ENCODE data around the gene STAB1.

DNA sequence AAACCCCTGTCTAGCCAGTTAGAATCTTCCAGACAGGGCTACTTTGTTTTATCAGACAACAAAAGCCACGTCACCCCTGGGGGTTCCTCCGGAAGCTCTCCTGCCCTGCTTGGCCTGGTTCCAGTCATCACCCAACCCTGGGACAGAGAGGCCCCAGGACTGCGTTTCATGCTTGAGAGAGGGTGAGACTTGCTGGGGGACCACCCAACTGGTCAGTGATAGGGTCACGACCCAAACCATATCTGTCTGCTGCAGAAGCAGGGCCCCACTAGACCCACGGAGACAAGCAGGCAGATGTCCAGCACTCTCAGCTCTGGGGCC is 37.3 kb downstream of the STAB1 start:
- no peak for TF ChIP-seq ZC3H10 (CRISPR knock-in tag; IDR thresholded peaks at IDR 0.05)
- TF ChIP-seq PPARA (CRISPR knock-in tag; IDR thresholded peaks at IDR 0.05; ENCODE audit: borderline replicate concordance) = no peak
- TF ChIP-seq BACH2 (CRISPR knock-in tag; IDR thresholded peaks at IDR 0.05; ENCODE audit: borderline replicate concordance) = no peak
- TF ChIP-seq, protein P1, sequence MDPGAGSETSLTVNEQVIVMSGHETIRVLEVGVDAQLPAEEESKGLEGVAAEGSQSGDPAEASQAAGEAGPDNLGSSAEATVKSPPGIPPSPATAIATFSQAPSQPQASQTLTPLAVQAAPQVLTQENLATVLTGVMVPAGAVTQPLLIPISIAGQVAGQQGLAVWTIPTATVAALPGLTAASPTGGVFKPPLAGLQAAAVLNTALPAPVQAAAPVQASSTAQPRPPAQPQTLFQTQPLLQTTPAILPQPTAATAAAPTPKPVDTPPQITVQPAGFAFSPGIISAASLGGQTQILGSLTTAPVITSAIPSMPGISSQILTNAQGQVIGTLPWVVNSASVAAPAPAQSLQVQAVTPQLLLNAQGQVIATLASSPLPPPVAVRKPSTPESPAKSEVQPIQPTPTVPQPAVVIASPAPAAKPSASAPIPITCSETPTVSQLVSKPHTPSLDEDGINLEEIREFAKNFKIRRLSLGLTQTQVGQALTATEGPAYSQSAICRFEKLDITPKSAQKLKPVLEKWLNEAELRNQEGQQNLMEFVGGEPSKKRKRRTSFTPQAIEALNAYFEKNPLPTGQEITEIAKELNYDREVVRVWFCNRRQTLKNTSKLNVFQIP (CRISPR knock-in tag; IDR thresholded peaks at IDR 0.05; ENCODE audit: borderline replicate concordance, low read depth) = no peak
- TF ChIP-seq OSR1 (CRISPR knock-in tag; IDR thresholded peaks at IDR 0.05) = no peak
- TF ChIP-seq, protein P2, sequence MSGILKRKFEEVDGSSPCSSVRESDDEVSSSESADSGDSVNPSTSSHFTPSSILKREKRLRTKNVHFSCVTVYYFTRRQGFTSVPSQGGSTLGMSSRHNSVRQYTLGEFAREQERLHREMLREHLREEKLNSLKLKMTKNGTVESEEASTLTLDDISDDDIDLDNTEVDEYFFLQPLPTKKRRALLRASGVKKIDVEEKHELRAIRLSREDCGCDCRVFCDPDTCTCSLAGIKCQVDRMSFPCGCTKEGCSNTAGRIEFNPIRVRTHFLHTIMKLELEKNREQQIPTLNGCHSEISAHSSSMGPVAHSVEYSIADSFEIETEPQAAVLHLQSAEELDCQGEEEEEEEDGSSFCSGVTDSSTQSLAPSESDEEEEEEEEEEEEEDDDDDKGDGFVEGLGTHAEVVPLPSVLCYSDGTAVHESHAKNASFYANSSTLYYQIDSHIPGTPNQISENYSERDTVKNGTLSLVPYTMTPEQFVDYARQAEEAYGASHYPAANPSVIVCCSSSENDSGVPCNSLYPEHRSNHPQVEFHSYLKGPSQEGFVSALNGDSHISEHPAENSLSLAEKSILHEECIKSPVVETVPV (CRISPR knock-in tag; IDR thresholded peaks at IDR 0.05) = no peak
- TF ChIP-seq, protein P3, sequence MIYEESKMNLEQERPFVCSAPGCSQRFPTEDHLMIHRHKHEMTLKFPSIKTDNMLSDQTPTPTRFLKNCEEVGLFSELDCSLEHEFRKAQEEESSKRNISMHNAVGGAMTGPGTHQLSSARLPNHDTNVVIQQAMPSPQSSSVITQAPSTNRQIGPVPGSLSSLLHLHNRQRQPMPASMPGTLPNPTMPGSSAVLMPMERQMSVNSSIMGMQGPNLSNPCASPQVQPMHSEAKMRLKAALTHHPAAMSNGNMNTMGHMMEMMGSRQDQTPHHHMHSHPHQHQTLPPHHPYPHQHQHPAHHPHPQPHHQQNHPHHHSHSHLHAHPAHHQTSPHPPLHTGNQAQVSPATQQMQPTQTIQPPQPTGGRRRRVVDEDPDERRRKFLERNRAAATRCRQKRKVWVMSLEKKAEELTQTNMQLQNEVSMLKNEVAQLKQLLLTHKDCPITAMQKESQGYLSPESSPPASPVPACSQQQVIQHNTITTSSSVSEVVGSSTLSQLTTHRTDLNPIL (CRISPR knock-in tag; IDR thresholded peaks at IDR 0.05; ENCODE audit: low read depth) = no peak
- no peak for TF ChIP-seq ARNTL (CRISPR knock-in tag; IDR thresholded peaks at IDR 0.05; ENCODE audit: borderline replicate concordance, low read depth)
- TF ChIP-seq, protein P4, sequence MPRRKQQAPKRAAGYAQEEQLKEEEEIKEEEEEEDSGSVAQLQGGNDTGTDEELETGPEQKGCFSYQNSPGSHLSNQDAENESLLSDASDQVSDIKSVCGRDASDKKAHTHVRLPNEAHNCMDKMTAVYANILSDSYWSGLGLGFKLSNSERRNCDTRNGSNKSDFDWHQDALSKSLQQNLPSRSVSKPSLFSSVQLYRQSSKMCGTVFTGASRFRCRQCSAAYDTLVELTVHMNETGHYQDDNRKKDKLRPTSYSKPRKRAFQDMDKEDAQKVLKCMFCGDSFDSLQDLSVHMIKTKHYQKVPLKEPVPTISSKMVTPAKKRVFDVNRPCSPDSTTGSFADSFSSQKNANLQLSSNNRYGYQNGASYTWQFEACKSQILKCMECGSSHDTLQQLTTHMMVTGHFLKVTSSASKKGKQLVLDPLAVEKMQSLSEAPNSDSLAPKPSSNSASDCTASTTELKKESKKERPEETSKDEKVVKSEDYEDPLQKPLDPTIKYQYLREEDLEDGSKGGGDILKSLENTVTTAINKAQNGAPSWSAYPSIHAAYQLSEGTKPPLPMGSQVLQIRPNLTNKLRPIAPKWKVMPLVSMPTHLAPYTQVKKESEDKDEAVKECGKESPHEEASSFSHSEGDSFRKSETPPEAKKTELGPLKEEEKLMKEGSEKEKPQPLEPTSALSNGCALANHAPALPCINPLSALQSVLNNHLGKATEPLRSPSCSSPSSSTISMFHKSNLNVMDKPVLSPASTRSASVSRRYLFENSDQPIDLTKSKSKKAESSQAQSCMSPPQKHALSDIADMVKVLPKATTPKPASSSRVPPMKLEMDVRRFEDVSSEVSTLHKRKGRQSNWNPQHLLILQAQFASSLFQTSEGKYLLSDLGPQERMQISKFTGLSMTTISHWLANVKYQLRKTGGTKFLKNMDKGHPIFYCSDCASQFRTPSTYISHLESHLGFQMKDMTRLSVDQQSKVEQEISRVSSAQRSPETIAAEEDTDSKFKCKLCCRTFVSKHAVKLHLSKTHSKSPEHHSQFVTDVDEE (CRISPR knock-in tag; IDR thresholded peaks at IDR 0.05) = no peak
- TF ChIP-seq SNAI2 (CRISPR knock-in tag; IDR thresholded peaks at IDR 0.05) = no peak
- TF ChIP-seq ZFP3 (CRISPR knock-in tag; IDR thresholded peaks at IDR 0.05) = no peak
- no peak for TF ChIP-seq ZNF8 (CRISPR knock-in tag; IDR thresholded peaks at IDR 0.05)
